ENCODE results near the gene TTBK2. TPM values are rescaled to one million over a fixed set of nuclear protein-coding genes. Genes with fewer than 3 reads are reported as not detected.

TTBK2 gene
- total RNA-seq, 1 experiment from 2014 or later, result 25.5 TPM

GRCh38 chr15:42695527-42696071 is 225.0 kb downstream of the TTBK2 start:
- ChIA-PET CTCF (interaction anchor here (1.6 kb wide), 1 partner anchor 8 kb away, joined by 3 read pairs; no protein-coding TSS in a partner anchor), POLR2A (no interaction called here)
- TF ChIP-seq CTCF (IDR thresholded peaks at IDR 0.05; ENCODE audit: unreplicated experiment), result no peak
- Mint-ChIP-seq H3K9me3 (ENCODE audit: unreplicated experiment) (no peaks in the 10 kb centered on the region), H3K36me3 (ENCODE audit: insufficient read depth, unreplicated experiment) (no peaks in the 10 kb centered on the region), H3K27ac (ENCODE audit: low read depth, unreplicated experiment) (no peak overlapping the region), H3K27me3 (ENCODE audit: insufficient read depth, unreplicated experiment) (no peaks in the 10 kb centered on the region), H3K4me1 (ENCODE audit: insufficient read depth, unreplicated experiment) (no peaks in the 10 kb centered on the region), H3K4me3 (ENCODE audit: unreplicated experiment) (no peak overlapping the region)
- intact Hi-C loops (cut with micrococcal nuclease), result no loop called here
- no peak for DNase-seq (ENCODE audit: unreplicated experiment)
- no TSS peak for BruUV-seq (replicated peaks)

GRCh38 chr15:42694398-42694797 is 226.2 kb downstream of the TTBK2 start:
- no peak for DNase-seq (ENCODE audit: unreplicated experiment)
- no peak for TF ChIP-seq CTCF (IDR thresholded peaks at IDR 0.05; ENCODE audit: unreplicated experiment)
- Mint-ChIP-seq H3K4me3 (ENCODE audit: unreplicated experiment) (no peak overlapping the region), H3K36me3 (ENCODE audit: insufficient read depth, unreplicated experiment) (no peaks in the 10 kb centered on the region), H3K4me1 (ENCODE audit: insufficient read depth, unreplicated experiment) (no peaks in the 10 kb centered on the region), H3K27me3 (ENCODE audit: insufficient read depth, unreplicated experiment) (no peaks in the 10 kb centered on the region), H3K9me3 (ENCODE audit: unreplicated experiment) (no peaks in the 10 kb centered on the region), H3K27ac (ENCODE audit: low read depth, unreplicated experiment) (no peak overlapping the region)
- ChIA-PET CTCF (interaction anchor here (0.6 to 1.6 kb wide), 3 partner anchors 9 to 684 kb away, joined by 3 to 4 read pairs (median 3); no protein-coding TSS in a partner anchor), POLR2A (no interaction called here)
- no TSS peak for BruUV-seq (replicated peaks)
- intact Hi-C loops (cut with micrococcal nuclease), result no loop called here

- no peak for TF ChIP-seq CTCF (IDR thresholded peaks at IDR 0.05; ENCODE audit: unreplicated experiment)
- ChIA-PET POLR2A (no interaction called here), CTCF (interaction anchor here (0.6 kb wide), 2 partner anchors 324 to 685 kb away, joined by 3 to 4 read pairs; no protein-coding TSS in a partner anchor)
- Mint-ChIP-seq H3K27ac (ENCODE audit: low read depth, unreplicated experiment) (no peak overlapping the region), H3K4me3 (ENCODE audit: unreplicated experiment) (no peak overlapping the region), H3K27me3 (ENCODE audit: insufficient read depth, unreplicated experiment) (no peaks in the 10 kb centered on the region), H3K4me1 (ENCODE audit: insufficient read depth, unreplicated experiment) (no peaks in the 10 kb centered on the region), H3K36me3 (ENCODE audit: insufficient read depth, unreplicated experiment) (no peaks in the 10 kb centered on the region), H3K9me3 (ENCODE audit: unreplicated experiment) (no peaks in the 10 kb centered on the region)
- intact Hi-C loops (cut with micrococcal nuclease), result no loop called here
- BruUV-seq (replicated peaks), result no TSS peak
- DNase-seq (ENCODE audit: unreplicated experiment), result no peak
These were observed 226.6 kb downstream of the TTBK2 start for GRCh38 chr15:42693942-42694341.

- ChIA-PET POLR2A (no interaction called here), CTCF (no interaction called here)
- Mint-ChIP-seq H3K27ac (ENCODE audit: low read depth, unreplicated experiment) (no peak overlapping the region), H3K9me3 (ENCODE audit: unreplicated experiment) (no peaks in the 10 kb centered on the region), H3K36me3 (ENCODE audit: insufficient read depth, unreplicated experiment) (no peaks in the 10 kb centered on the region), H3K4me3 (ENCODE audit: unreplicated experiment) (no peak overlapping the region), H3K27me3 (ENCODE audit: insufficient read depth, unreplicated experiment) (no peaks in the 10 kb centered on the region), H3K4me1 (ENCODE audit: insufficient read depth, unreplicated experiment) (no peaks in the 10 kb centered on the region)
- no TSS peak for BruUV-seq (replicated peaks)
- no peak for DNase-seq (ENCODE audit: unreplicated experiment)
- intact Hi-C loops (cut with micrococcal nuclease), result no loop called here
- no peak for TF ChIP-seq CTCF (IDR thresholded peaks at IDR 0.05; ENCODE audit: unreplicated experiment)
These were observed 227.1 kb downstream of the TTBK2 start for GRCh38 chr15:42693496-42693895.

Measured in MCF 10A (cell line).